ENCODE measurements around the gene ZNF561.
"Not testable (repeated sequence)": the region's sequence is repeated elsewhere in the genome, so short reads cannot be mapped to it uniquely, and the experiment has no call there.

The ZNF561 gene

GRCh38 chr19:9610484-9611113 lies 10.4 kb downstream of the ZNF561 start:
- ATAC-seq: no peak
- Mint-ChIP-seq H3K9me3 (peaks cover 17% of the 10 kb centered on the region), H3K4me3 (no peak overlapping the region), H3K4me1 (no peaks in the 10 kb centered on the region), H3K27ac (no peak overlapping the region), H3K36me3 (peaks cover 55% of the 10 kb centered on the region)
- DNase-seq (ENCODE audit: low spot score in 2 of 2): no peak

DNA sequence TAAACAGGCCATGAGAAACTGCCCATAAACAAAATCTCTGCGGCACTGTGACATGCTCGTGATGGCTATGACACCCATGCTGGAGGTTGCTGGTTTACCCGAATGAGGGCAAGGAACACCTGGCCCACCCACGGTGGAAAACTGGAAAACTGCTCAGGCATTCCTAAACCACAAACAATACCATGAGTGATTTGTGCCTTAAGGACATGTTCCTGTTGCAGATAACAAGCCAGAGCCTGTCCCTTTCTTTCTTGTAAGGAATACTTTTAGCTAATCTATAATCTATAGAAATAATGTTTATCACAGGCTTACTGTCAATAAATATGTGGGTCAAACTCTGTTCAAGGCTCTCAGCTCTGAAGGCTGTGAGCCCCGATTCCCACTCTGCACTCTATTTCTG lies 12.1 kb downstream of the ZNF561 start:
- DNase-seq (ENCODE audit: low spot score in 2 of 2) (no peak), ATAC-seq (no peak)
- H3K4me1 Mint-ChIP-seq: no peaks in the 10 kb centered on the region
- H3K27ac Mint-ChIP-seq: no peak overlapping the region
- no peak overlapping the region for H3K4me3 Mint-ChIP-seq
- H3K36me3 Mint-ChIP-seq: peaks cover 38% of the 10 kb centered on the region
- peaks cover 17% of the 10 kb centered on the region for H3K9me3 Mint-ChIP-seq

DNA sequence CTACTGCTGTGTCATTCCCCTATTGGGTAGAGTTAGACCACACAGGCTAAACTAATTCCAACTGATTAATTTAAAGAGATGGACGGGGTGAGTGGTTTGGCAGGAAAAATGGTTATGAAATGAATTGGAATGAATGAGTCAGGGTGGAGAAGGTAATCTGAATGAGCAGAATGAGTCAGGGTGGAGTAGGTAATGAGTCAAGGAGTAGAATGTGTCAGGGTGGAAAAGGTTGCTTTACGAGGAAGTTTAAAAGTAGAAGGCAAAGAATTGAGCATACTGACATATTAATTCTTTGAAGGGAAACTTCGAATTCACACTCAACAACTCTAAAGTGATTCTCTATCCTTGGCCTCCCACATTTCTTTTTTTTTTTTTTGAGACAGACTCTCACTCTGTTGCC lies 24.0 kb downstream of the ZNF561 start:
- Mint-ChIP-seq H3K4me3 (no peak overlapping the region), H3K9me3 (peaks cover 7% of the 10 kb centered on the region), H3K4me1 (no peaks in the 10 kb centered on the region), H3K36me3 (peaks cover 6% of the 10 kb centered on the region), H3K27ac (no peak overlapping the region)
- DNase-seq (ENCODE audit: low spot score in 2 of 2) (no peak), ATAC-seq (peak; percentile 99)

DNA sequence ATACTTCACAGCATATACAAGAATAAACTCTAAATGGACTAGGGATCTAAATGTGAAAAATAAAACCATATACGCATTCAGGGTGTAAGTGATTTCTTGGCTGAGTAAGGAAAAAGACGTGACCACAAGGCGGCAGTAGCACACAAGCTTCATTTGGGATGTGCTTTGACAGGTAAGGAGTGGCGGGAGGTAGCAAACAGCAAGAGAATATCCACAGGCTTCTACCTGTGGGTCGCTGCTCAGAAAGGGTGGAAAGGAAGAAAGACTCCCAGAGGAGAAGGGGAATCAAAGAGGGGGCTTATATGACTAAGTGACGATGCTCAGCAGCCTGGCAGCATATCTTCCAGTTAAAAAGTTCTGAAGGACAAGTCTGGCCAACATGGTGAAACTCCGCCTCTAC lies 34.3 kb downstream of the ZNF561 start:
- ATAC-seq: peak; percentile 61
- no peak overlapping the region for H3K4me3 Mint-ChIP-seq
- H3K4me1 Mint-ChIP-seq: peaks cover 14% of the 10 kb centered on the region
- H3K27ac Mint-ChIP-seq: no peak overlapping the region
- H3K9me3 Mint-ChIP-seq: no peaks in the 10 kb centered on the region
- peaks cover 29% of the 10 kb centered on the region for H3K36me3 Mint-ChIP-seq
- peak; percentile 59 to 81 for DNase-seq (ENCODE audit: low spot score in 2 of 2)

DNA sequence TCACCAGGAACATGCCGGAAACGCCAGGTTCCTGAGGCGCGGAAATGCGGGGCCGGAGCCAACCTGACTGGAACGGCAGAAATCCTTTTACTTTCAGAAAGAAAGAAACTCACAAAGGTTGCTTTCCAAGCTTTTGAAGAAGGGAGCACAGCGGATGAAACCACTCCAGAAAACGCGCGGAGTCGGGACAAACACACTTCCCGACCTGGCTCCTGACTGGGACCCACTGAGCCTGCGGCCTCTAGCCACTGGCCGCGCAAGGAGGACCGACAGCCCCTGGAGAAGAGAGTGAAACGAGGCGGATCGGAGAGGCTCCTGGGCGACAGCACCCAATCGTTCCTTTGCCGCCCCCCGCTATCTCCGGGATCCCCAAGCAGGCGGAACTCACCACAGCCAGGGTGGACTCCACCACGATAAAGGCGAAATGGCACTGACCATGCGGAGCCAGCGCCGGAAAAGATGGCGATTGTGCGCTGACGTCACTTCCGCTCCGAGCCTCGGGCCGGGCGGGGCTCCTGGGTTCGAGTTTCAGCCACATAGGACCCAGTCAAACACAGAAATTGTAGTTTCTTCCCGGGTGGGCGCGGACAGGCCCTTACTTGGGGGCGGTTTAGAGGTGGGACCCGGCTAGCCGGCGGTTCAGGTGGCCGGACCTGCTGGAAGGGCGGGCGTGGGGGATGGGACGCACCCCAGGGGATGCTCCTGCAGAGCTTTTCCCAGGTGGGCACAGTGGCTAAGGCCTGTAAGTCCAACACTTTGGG lies 36.8 kb downstream of the ZNF561 start, which contains the start of gene ZNF121:
Gene ZNF121 (minus strand): TSS at position 432 of the 761 bp plus-strand sequence. CDS start 16,407 bp downstream, outside the sequence.
- H3K4me3 Mint-ChIP-seq: peak within 1 kb of the TSS; percentile 89
- peaks cover 29% of the 10 kb centered on the region for H3K4me1 Mint-ChIP-seq
- peaks cover 54% of the 10 kb centered on the region for H3K36me3 Mint-ChIP-seq
- DNase-seq (ENCODE audit: low spot score in 2 of 2) (peak; percentile 79 to 92), ATAC-seq (peak; percentile 91)
- no peaks in the 10 kb centered on the region for H3K9me3 Mint-ChIP-seq
- peak within 1 kb of the TSS; percentile 96 for H3K27ac Mint-ChIP-seq

DNA sequence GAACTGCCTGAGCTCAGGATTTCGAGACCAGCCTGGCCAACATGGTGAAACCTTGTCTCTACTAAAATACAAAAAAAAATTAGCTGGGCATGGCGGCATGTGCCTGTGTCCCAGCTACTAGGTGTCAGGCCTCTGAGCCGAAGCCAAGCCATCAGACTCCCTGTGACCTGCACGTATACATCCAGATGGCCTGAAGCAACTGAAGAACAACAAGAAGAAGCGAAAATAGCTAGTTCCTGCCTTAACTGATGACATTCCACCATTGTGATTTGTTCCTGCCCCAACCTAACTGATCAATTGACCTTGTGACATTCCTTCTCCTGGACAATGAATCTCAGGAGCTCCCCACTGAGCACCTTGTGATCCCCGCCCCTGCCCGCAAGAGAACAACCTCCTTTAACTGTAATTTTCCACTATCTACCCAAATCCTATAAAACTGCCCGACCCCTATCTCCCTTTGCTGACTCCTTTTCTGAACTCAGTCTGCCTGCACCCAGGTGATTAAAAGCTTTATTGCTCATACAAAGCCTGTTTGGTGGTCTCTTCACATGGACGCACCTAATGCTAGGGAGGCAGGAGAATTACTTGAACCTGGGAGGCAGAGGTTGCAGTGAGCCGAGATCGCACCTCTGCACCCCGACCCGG lies 38.8 kb downstream of the ZNF561 start:
- Mint-ChIP-seq H3K4me1 (peaks cover 41% of the 10 kb centered on the region), H3K36me3 (peaks cover 75% of the 10 kb centered on the region), H3K27ac (peak overlapping the region; percentile 75), H3K4me3 (peak overlapping the region; percentile 89)
- not testable (repeated sequence) for ATAC-seq; DNase-seq (ENCODE audit: low spot score in 2 of 2); H3K9me3 Mint-ChIP-seq

DNA sequence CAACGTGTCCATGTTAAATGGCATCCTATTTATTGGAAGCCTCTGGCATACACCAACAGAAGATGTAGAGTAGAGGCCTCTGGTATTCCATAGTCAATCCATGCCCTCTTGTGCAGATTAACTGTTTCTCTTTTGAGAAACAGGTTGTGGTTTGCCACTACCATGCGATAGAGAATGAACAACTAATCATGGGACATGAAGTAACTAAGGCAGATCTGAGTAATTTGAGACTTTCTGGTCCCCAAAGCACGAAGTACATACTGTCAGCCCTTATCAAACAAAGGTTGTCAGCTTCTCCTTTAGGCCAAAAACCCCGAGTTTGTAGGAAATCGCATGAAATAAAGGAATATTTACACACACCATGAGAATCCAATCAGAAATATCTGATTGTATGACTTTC lies 40.3 kb downstream of the ZNF561 start:
- H3K4me1 Mint-ChIP-seq: peaks cover 42% of the 10 kb centered on the region
- peaks cover 6% of the 10 kb centered on the region for H3K9me3 Mint-ChIP-seq
- peak overlapping the region; percentile 73 for H3K27ac Mint-ChIP-seq
- peak; percentile 76 for ATAC-seq
- peak overlapping the region; percentile 89 for H3K4me3 Mint-ChIP-seq
- no peak for DNase-seq (ENCODE audit: low spot score in 2 of 2)
- peaks cover 89% of the 10 kb centered on the region for H3K36me3 Mint-ChIP-seq

- DNase-seq (ENCODE audit: low spot score in 2 of 2) (no peak), ATAC-seq (no peak)
- Mint-ChIP-seq H3K4me1 (peaks cover 20% of the 10 kb centered on the region), H3K27ac (no peak overlapping the region), H3K9me3 (peaks cover 30% of the 10 kb centered on the region), H3K4me3 (no peak overlapping the region), H3K36me3 (peaks cover 77% of the 10 kb centered on the region)
These were observed 50.8 kb downstream of the ZNF561 start for GRCh38 chr19:9570255-9570654.

DNA sequence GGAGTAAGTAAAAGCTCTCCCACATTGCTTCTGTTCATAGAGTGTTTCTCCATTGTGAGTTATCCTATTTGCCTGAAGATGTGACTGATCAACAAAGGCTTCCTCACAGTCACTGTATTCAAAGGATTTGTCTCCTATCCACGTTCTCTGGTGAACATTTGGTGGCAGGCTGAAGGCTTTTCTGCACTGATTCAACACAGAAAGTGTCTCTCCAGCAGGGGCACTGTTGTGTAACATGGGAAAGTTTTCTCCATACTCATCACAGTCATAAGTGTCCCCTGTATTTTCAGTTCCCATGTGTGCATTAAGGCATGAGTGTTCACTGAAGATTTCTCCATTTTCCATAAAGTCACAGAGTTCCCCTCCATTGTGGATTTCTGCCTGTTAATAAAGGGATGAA lies 54.3 kb downstream of the ZNF561 start:
- H3K9me3 Mint-ChIP-seq: peaks cover 27% of the 10 kb centered on the region
- peaks cover 87% of the 10 kb centered on the region for H3K36me3 Mint-ChIP-seq

DNA sequence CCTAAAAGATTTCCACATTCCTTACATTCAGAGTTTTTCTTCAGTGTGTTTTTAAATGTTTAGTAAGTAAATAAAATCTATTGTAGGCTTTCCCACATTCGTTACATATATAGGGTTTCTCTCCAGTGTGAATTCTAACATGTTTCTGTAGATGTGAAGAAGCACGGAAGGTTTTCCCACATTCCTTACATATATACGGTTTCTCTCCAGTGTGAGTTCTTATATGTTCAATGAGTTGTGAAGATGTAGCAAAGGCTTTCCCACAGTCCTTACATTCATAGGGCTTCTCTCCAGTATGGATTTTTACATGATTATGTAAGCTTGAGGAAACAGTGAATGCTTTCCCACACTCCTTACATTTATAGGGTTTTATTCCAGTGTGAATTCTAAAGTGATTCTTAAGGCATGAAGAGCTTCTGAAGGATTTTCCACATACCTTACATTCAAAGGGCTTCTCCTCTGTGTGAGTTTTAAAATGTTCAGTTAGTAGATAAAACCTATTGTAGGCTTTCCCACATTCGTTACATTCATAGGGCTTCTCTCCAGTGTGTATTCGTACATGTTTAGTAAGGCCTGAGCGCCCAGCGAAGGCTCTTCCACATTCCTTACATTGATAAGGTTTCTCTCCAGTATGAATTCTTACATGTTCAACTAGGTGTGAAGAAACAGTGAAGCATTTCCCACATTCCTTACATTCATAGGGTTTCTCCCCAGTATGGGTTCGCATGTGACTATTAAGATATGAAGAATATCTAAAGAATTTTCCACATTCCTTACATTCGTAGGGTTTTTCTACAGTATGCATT lies 54.9 kb downstream of the ZNF561 start:
- H3K4me1 Mint-ChIP-seq: no peaks in the 10 kb centered on the region
- no peak overlapping the region for H3K4me3 Mint-ChIP-seq
- peaks cover 93% of the 10 kb centered on the region for H3K36me3 Mint-ChIP-seq
- peak overlapping the region; percentile 46 for H3K27ac Mint-ChIP-seq
- ATAC-seq (no peak), DNase-seq (ENCODE audit: low spot score in 2 of 2) (no peak)
- peaks cover 29% of the 10 kb centered on the region for H3K9me3 Mint-ChIP-seq

More for the DNA sequence above, 54.3 kb downstream of the ZNF561 start:
- no peaks in the 10 kb centered on the region for H3K4me1 Mint-ChIP-seq
- no peak overlapping the region for H3K4me3 Mint-ChIP-seq
- H3K27ac Mint-ChIP-seq: no peak overlapping the region
- no peak for DNase-seq (ENCODE audit: low spot score in 2 of 2)
- no peak for ATAC-seq

Data from stimulated activated effector memory CD8-positive, alpha-beta T cell treated with anti-CD3 and anti-CD28 coated beads, Interleukin-12 subunit alpha, Interleukin-12 subunit beta, amount 100 ng/mL, for 72 hours (primary cell).